Stimulated activated CD4-positive, alpha-beta T cell treated with anti-CD3 and anti-CD28 coated beads, Interleukin-1b, Interleukin-23, amount 100 ng/mL, for 48 hours (primary cell): ENCODE measurements around the gene CLHC1.
"Not testable (repeated sequence)": the region's sequence is repeated elsewhere in the genome, so short reads cannot be mapped to it uniquely, and the experiment has no call there.

ENCODE experiments used
- DNase-seq: peaks from one replicate; pipeline ENCODE4 v3.0.0-alpha.2; 2020

The CLHC1 gene

DNA sequence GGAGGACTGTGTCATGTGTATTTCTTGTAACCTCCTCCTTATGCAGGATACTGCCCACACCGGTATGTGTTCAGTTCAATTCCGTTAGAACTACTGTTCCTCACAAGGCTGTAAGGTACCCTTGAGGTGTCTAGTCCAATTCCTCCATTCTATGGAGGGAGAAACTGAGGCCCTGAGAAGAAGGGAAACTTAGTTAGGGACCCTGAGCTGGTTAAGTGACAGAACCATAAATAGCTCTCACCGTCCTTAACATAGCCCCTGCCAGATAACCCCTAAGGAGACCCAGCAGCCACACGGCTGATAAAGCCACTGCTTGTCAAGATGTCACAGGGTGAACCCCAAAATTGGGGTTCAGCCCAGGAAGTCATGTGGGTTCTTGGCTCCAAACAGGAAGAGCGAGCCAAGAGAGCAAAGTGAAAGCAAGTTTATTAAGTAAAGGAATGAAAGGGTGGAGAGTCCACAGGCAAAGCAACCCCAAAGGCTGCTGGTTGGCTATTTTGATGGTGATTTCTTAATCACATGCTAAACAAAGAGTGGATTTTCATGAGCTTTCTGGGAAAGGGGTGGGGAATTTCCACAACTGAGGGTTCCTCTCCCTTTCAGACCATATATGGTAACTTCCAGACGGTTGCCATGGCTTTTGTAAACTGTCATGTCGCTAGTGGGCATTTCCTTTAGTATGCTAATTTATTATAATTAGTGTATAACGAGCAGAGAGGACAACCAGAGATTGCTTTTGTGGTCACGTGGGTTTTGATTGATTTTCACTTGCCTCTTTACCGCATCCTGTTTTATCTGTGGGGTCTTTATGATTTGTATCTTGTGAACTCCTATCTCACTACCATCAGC, 98.4 kb downstream of the CLHC1 start:
- DNase-seq, result peak; percentile 52

DNA sequence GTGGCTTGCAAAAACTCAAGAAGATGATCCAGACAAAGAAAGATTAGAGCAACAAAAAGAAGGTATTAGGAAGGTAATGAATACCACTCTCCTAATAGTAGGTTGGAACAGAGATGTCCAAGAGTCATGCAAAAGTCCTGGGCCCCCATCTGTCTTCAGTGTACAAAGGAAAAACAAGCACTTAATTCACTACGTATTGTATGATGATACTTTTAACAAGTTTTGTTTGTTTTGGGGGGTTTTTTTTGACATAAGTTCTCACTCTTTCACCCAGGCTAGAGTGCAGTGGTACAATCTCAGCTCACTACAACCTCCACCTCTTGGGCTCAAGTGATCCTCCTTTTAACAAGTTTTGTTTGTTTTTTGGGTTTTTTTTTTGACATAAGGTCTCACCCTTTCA, 101.2 kb downstream of the CLHC1 start:
- DNase-seq, result no peak

DNA sequence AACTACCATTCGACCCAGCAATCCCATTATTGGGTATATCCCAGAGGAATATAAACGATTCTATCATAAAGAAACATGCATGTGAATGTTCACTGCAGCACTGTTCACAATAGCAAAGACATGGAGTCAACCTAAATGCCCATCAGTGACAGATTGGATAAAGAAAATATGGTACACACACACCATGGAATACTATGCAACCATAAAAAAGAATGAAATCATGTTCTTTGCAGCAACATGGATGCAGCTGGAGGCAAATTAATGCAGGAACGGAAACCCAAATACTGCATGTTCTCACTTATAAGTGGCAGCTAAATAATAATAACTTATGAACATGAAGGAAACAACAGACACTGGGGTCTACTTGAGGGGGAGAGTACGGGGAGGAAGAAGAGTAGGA, 105.5 kb downstream of the CLHC1 start:
- DNase-seq, result not testable (repeated sequence)
